GM18868 (cell line): Measurements from ENCODE around the gene TMEM101.
"Not testable (repeated sequence)": the region's sequence is repeated elsewhere in the genome, so short reads cannot be mapped to it uniquely, and the experiment has no call there.

Experiments used
- ATAC-seq: cut with Tn5 transposase; IDR thresholded peaks from one replicate; pipeline ENCODE4 v1.9.1; 2021; ENCODE audit warnings: mild to moderate bottlenecking, moderate library complexity; ENCODE audit not compliant: unreplicated experiment

Gene TMEM101

GRCh38 chr17:44000871-44001460, 13.8 kb downstream of the TMEM101 start:
- ATAC-seq: no peak

DNA sequence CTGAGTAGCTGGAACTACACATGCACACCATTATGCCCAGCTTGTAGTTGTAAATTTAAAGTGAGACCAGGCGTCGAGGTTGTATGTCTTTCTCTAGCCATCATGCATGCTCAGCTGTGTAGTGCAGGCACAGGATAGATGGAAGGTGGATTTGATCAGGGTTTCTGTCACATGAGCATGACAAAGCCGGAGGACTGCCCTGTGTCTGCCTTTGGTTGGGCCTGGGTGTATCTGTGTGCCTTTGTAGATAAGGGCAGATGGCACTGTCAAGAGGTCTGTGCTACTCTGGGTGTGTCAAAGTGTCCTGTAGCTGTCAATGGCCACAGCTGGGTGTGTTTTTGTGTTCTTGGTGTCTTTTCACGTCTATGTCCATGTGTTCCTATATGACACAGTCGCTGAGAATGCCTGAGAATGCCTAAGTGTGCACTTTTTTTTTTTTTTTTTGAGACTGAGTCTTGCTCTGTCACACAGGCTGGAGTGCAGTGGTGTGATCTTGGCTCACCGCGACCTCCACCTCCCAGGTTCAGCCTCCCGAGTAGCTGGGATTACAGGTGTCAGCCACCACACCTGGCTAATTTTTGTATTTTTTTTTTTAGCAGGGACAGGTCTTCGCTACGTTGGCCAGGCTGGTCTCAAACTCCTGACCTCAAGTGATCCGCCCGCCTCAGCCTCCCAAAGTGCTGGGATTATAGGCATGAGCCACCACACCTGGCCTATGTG, 14.5 kb downstream of the TMEM101 start:
- no peak for ATAC-seq

- no peak for ATAC-seq
These were observed 15.7 kb downstream of the TMEM101 start for GRCh38 chr17:43999024-43999423.

DNA sequence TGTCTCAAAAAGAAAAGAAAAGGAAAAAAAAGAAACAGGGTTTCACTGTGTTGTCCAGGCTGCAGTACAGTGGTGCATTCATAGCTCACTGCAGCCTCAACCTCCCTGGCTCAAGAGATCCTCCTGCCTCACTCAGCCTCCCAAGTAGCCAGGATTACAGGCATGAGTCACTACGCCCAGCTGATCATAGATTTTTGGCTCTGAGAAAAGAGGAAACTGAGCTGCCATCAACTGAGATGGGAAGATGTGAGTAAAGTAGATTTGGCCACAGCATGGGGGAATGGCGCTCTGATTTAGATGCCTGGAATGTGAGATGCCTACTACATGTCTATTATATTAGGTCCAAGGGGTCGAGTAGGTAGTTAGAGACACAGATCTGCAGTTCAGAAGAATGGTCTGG, 16.2 kb downstream of the TMEM101 start:
- ATAC-seq: no peak

GRCh38 chr17:43997180-43997579, 17.6 kb downstream of the TMEM101 start:
- ATAC-seq: not testable (repeated sequence)

GRCh38 chr17:43995150-43995471, 19.7 kb downstream of the TMEM101 start:
- no peak for ATAC-seq

- ATAC-seq: no peak
These were observed 20.3 kb downstream of the TMEM101 start for GRCh38 chr17:43994272-43995149.

DNA sequence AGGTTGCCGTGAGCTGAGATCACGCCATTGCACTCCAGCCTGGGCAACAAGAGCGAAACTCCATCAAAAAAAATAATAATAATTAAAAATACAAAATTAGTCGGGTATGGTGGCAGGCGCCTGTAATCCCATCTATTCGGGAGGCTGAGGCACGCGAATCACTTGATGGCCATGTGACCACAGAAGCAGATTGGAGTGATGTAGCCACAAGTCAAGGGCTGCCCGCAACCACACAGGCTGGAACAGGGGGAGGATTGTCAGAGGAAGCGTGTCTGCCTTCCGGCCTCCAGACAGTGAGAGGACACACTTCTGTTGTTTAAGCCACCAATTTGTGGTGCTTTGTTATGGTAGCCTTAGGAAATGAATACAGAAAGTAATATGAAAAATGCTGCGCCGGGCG, 22.1 kb downstream of the TMEM101 start:
- ATAC-seq: no peak

GRCh38 chr17:43988301-43988700, 26.5 kb downstream of the TMEM101 start:
- no peak for ATAC-seq

- no peak for ATAC-seq
These were observed 27.4 kb downstream of the TMEM101 start for GRCh38 chr17:43987131-43988021.

- ATAC-seq: no peak
These were observed 28.4 kb downstream of the TMEM101 start for GRCh38 chr17:43986225-43986981.

- ATAC-seq: no peak
These were observed 30.2 kb downstream of the TMEM101 start for GRCh38 chr17:43984521-43984920.

DNA sequence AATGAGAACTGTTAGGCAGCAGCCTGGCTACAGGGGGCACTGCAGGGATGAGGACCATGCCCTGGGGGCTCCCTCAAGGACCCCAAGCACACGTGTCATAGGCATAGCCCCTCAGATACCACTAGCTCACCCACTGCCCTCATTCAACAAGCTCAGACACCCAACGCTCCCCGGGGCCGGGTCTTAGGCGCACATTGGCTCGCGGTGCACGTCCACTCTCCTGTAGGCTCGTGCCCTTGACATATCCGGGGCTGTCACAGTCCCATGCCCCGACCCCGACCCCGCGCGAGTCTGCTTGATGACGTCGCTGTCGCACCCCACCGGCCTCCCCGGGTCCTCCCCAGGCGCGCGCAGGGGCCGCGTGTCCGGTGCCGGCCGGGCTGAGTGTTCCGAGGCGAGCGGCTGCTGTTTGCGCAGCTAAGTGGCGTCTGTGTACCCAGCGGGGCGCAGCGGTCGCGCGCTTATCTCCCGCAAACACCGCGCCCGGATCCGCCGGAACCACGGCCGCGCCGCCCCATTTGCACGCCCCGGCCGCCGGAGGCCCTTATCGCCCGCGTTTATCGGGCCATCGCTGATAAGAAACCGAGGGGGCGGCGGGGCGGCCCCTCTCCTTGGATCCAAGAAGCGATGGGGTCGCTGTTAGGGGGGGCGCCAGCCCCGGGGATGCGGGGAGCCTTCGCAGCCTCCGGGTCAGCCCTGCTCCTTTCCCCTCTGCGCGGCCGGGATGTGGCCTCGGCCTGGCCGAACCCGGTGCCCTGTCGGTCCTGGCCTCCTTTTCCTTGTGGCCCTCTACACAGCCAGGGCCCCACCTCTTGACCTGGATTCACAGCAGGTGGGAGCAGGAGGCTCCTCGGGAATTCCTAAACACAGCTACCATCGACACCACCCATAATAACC, 31.0 kb downstream of the TMEM101 start:
- ATAC-seq: no peak

- ATAC-seq: no peak
These were observed 31.6 kb downstream of the TMEM101 start for GRCh38 chr17:43983196-43983514.

GRCh38 chr17:43982171-43982570, 32.6 kb downstream of the TMEM101 start:
- no peak for ATAC-seq

- no peak for ATAC-seq
These were observed 35.1 kb downstream of the TMEM101 start for GRCh38 chr17:43979671-43980070.

DNA sequence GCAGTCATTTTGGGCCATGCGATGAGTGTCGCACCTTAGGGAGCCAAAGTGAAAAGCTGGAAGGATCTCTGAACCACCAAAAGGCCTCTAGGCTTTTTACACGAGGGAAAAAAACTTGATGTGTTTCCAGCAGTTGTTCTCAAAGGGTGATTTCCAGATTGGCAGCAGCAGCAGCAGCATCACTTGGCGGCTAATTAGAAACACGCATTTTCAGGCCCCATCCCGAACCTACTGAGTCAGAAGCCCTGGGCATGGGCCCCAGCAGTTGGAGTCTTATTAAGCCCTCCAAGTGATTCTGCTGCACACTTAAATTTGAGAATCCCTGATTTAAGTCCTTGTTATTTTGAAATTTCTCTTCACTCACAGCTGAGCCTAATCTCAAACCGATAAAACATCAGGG, 35.8 kb downstream of the TMEM101 start:
- ATAC-seq: no peak

GRCh38 chr17:43978078-43978477, 36.7 kb downstream of the TMEM101 start:
- ATAC-seq: no peak
